CD14-positive monocyte (primary cell): ENCODE measurements around the gene MAGOHB. TPM values are rescaled to one million over a fixed set of nuclear protein-coding genes. Genes with fewer than 3 reads are reported as not detected.

ENCODE experiments used
- DNase-seq, 3 donors: peaks; one replicate each; pipeline ENCODE4 v3.0.0-alpha.2; 2011 to 2022
- H2AFZ ChIP-seq: 2 replicates; pipeline ENCODE4 v1.6.0; 2012; ENCODE audit warnings: mild to moderate bottlenecking, low read depth, low read length, inconsistent platforms; ENCODE audit not compliant: insufficient read depth, poor library complexity, severe bottlenecking
- H3K27ac ChIP-seq, 2 donors: 1 replicate in 1 of 2; 2 replicates in 1 of 2; pipeline ENCODE4 v1.5.1; 2012 to 2013; ENCODE audit warnings: low read length in 2 of 2, control low read depth in 1 of 2, inconsistent platforms in 1 of 2, low read depth in 1 of 2, mild to moderate bottlenecking in 1 of 2
- H3K27me3 ChIP-seq, 2 donors: one replicate each; pipeline versions ENCODE4 v1.6.0 to v1.6.1; 2011 to 2013; ENCODE audit warnings: low read length in 2 of 2; ENCODE audit not compliant: control insufficient read depth in 2 of 2, insufficient read depth in 2 of 2
- H3K36me3 ChIP-seq, 2 donors: replicated peaks in 1 of 2; 1 replicate in 1 of 2; 2 replicates in 1 of 2; pipeline versions ENCODE4 v1.5.1 to v1.6.1; 2012 to 2013; ENCODE audit warnings: low read length in 2 of 2, control low read depth in 1 of 2, inconsistent platforms in 1 of 2, mild to moderate bottlenecking in 1 of 2; ENCODE audit not compliant: insufficient read depth in 2 of 2, control insufficient read depth in 1 of 2
- H3K4me1 ChIP-seq, 2 donors: 1 replicate in 1 of 2; 2 replicates in 1 of 2; pipeline versions ENCODE4 v1.5.1 to v1.6.1; 2012 to 2013; ENCODE audit warnings: low read length in 2 of 2, control low read depth in 1 of 2, inconsistent platforms in 1 of 2, mild to moderate bottlenecking in 1 of 2, moderate library complexity in 1 of 2; ENCODE audit not compliant: insufficient read depth in 2 of 2, control insufficient read depth in 1 of 2
- H3K4me2 ChIP-seq: replicated peaks from 2 replicates; pipeline ENCODE3; 2012; ENCODE audit warnings: low read length, moderate library complexity, mild to moderate bottlenecking; ENCODE audit not compliant: poor library complexity, severe bottlenecking; ENCODE audit errors: extremely low read depth
- H3K4me3 ChIP-seq, 3 experiments: fragments of 200-600 bp in 1 of 3; sonication (generic) in 1 of 3; replicated peaks in 1 of 3; 1 replicate in 2 of 3; 2 replicates in 1 of 3; pipeline ENCODE4 v1.5.1; 2011 to 2013; ENCODE audit warnings: low read length in 3 of 3, mild to moderate bottlenecking in 3 of 3, control low read depth in 2 of 3, low read depth in 2 of 3, inconsistent platforms in 1 of 3, moderate library complexity in 1 of 3
- H3K79me2 ChIP-seq: 2 replicates; pipeline ENCODE4 v1.6.0; 2012; ENCODE audit warnings: mild to moderate bottlenecking, control low read depth, inconsistent platforms, low read length, moderate library complexity; ENCODE audit not compliant: insufficient read depth
- H3K9ac ChIP-seq: 2 replicates; pipeline ENCODE4 v1.6.0; 2017; ENCODE audit warnings: low read length, mild to moderate bottlenecking; ENCODE audit not compliant: insufficient read depth, poor library complexity, severe bottlenecking
- H3K9me3 ChIP-seq, 2 donors: replicated peaks in 1 of 2; 1 replicate in 1 of 2; 2 replicates in 1 of 2; pipeline versions ENCODE4 v1.5.1 to v1.6.1; 2012 to 2013; ENCODE audit warnings: low read length in 2 of 2, control low read depth in 1 of 2; ENCODE audit not compliant: control insufficient read depth in 1 of 2, insufficient read depth in 1 of 2
- H4K20me1 ChIP-seq: 2 replicates; pipeline ENCODE4 v1.6.0; 2012; ENCODE audit warnings: mild to moderate bottlenecking, low read length, control low read depth, moderate library complexity; ENCODE audit not compliant: insufficient read depth
- H3K27ac Mint-ChIP-seq, 7 donors: one replicate each; pipeline ENCODE4 v1.8.0; 2020; ENCODE audit warnings: mild to moderate bottlenecking in 7 of 7, mixed read lengths in 7 of 7, moderate library complexity in 6 of 7, inconsistent platforms in 2 of 7
- H3K27me3 Mint-ChIP-seq, 3 donors: one replicate each; pipeline ENCODE4 v1.8.0; 2021 to 2022; ENCODE audit warnings: low read depth in 3 of 3, mild to moderate bottlenecking in 3 of 3, mixed read lengths in 3 of 3, moderate library complexity in 3 of 3, inconsistent platforms in 1 of 3
- H3K36me3 Mint-ChIP-seq, 2 donors: one replicate each; pipeline ENCODE4 v1.8.0; 2020; ENCODE audit warnings: mixed read lengths in 2 of 2, inconsistent platforms in 1 of 2, mild to moderate bottlenecking in 1 of 2
- H3K4me1 Mint-ChIP-seq: one replicate; pipeline ENCODE4 v1.8.0; 2020; ENCODE audit warnings: mild to moderate bottlenecking, mixed read lengths
- H3K4me3 Mint-ChIP-seq, 2 donors: one replicate each; pipeline ENCODE4 v1.8.0; 2020; ENCODE audit warnings: mild to moderate bottlenecking in 2 of 2, mixed read lengths in 2 of 2, moderate library complexity in 1 of 2
- H3K9me3 Mint-ChIP-seq, 7 donors: one replicate each; pipeline ENCODE4 v1.8.0; 2020 to 2022; ENCODE audit warnings: mixed read lengths in 7 of 7, mild to moderate bottlenecking in 6 of 7, moderate library complexity in 6 of 7, inconsistent platforms in 2 of 7
- WGBS: methylation state at CpG from one replicate; pipeline ENCODE4 v1.1.5; 2013; ENCODE audit warnings: missing lambda C conversion rate; ENCODE audit not compliant: insufficient coverage; 5-methylcytosine and 5-hydroxymethylcytosine counted together
- intact Hi-C, 2 donors: fragments of 100-400 bp; cut with micrococcal nuclease; formaldehyde crosslinking; loops; one replicate each; pipeline versions ENCODE4 v1.15.0 to v1.15.1; 2023
- polyA plus RNA-seq, 3 donors: library from polyadenylated mRNA; depleted of rRNA in 1 of 3; unstranded in 2 of 3; stranded (reverse) in 1 of 3; fragments of 300-500 nt in 2 of 3; fragments of >200 nt in 1 of 3; fragmentation: Illumina TruSeq in 2 of 3; gene quantifications; 1 replicate in 2 of 3; 2 replicates in 1 of 3; pipeline ENCODE4 v1.2.3, GENCODE V29; 2012 to 2021
- TF ChIP-seq, protein P1 (sequence below): fragments of 200-600 bp; IDR thresholded peaks from one replicate; pipeline ENCODE4 v1.8.0; 2022; ENCODE audit warnings: antibody characterized with exemption, mild to moderate bottlenecking

Gene MAGOHB
- polyA plus RNA-seq, 3 donors: 6.9 to 23.5 (median 19.5) TPM

DNA sequence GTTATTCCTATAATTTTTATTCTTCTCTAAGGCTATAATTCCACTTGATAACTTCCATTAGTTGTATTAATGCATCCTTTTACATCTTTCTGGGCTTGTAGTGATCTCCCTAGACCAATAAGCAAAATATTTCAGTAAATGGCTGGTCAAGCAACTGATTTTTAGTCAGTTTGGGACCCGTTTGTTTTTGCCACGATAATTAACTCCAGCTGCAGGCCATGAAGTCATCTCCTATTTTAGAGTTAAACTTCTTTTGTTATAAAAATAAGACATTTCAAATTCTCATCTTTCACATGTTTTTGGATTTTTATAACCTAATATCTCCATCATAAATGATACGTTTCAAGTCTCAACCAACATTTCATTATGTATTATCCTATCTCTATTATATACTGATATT lies 49.4 kb downstream of the MAGOHB start:
- H3K9me3 Mint-ChIP-seq: peaks cover 0 to 2% (median 0%) of the 10 kb centered on the region in 7 donors
- no peaks in the 10 kb centered on the region for H3K36me3 Mint-ChIP-seq
- WGBS: no CpG with 5 or more reads among the region's 3 CpGs
- Histone ChIP-seq H3K9ac (no peak overlapping the region), H3K79me2 (no peaks in the 10 kb centered on the region), H3K4me1 (no peaks in the 10 kb centered on the region), H3K4me2 (no peak overlapping the region), H4K20me1 (no peaks in the 10 kb centered on the region), H3K36me3 (no peaks in the 10 kb centered on the region), H3K27ac (no peak overlapping the region), H3K27me3 (no peaks in the 10 kb centered on the region), H3K4me3 (no peak overlapping the region), H2AFZ (no peak overlapping the region), H3K9me3 (no peaks in the 10 kb centered on the region)
- TF ChIP-seq, protein P1, sequence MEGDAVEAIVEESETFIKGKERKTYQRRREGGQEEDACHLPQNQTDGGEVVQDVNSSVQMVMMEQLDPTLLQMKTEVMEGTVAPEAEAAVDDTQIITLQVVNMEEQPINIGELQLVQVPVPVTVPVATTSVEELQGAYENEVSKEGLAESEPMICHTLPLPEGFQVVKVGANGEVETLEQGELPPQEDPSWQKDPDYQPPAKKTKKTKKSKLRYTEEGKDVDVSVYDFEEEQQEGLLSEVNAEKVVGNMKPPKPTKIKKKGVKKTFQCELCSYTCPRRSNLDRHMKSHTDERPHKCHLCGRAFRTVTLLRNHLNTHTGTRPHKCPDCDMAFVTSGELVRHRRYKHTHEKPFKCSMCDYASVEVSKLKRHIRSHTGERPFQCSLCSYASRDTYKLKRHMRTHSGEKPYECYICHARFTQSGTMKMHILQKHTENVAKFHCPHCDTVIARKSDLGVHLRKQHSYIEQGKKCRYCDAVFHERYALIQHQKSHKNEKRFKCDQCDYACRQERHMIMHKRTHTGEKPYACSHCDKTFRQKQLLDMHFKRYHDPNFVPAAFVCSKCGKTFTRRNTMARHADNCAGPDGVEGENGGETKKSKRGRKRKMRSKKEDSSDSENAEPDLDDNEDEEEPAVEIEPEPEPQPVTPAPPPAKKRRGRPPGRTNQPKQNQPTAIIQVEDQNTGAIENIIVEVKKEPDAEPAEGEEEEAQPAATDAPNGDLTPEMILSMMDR: no peak
- intact Hi-C loops: loop anchor here (2.0 to 5.0 kb wide), 3 partner anchors 232 to 327 kb away; no protein-coding TSS in a partner anchor
- H3K27ac Mint-ChIP-seq: no peak overlapping the region
- DNase-seq: no peak
- peaks cover 0 to 3% (median 1%) of the 10 kb centered on the region in 3 donors for H3K27me3 Mint-ChIP-seq
- H3K4me1 Mint-ChIP-seq: peaks cover 2% of the 10 kb centered on the region
- no peak overlapping the region for H3K4me3 Mint-ChIP-seq

DNA sequence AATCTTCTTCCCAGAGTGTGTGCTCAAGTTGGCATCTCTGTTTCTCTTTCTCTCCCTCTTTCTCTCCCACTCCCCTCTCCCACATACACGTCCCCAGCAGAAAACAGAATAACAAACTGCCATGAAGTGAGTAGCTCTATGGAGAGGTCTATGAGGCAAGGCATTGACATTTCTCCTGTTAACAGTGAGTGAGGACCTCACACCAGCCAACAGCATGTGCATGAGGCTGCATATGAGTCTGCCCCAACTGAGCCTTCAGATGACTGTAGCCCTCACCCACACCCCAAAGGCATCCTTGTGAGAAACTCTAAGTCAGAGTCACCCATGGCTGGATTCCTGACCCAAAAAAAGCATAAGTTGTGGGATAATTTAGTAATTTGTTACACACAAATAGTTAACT lies 50.4 kb downstream of the MAGOHB start:
- Histone ChIP-seq H3K4me3 (no peak overlapping the region), H3K27ac (no peak overlapping the region), H2AFZ (no peak overlapping the region), H3K4me2 (no peak overlapping the region), H3K79me2 (no peaks in the 10 kb centered on the region), H3K9ac (no peak overlapping the region), H3K27me3 (no peaks in the 10 kb centered on the region), H4K20me1 (no peaks in the 10 kb centered on the region), H3K36me3 (no peaks in the 10 kb centered on the region), H3K9me3 (no peaks in the 10 kb centered on the region), H3K4me1 (no peaks in the 10 kb centered on the region)
- Mint-ChIP-seq H3K4me1 (peaks cover 2% of the 10 kb centered on the region), H3K4me3 (no peak overlapping the region), H3K27me3 (peaks cover 0 to 3% (median 1%) of the 10 kb centered on the region in 3 donors), H3K36me3 (no peaks in the 10 kb centered on the region), H3K9me3 (no peaks in the 10 kb centered on the region), H3K27ac (no peak overlapping the region)
- TF ChIP-seq, protein P1: no peak
- intact Hi-C loops: loop anchor here (2.0 to 5.0 kb wide), 3 partner anchors 231 to 326 kb away; no protein-coding TSS in a partner anchor
- WGBS: no CpG with 5 or more reads among the region's 1 CpG
- DNase-seq: no peak
